AG09319 (cell line): ENCODE data around the gene SEMA3E.

Experiments used
- DNase-seq: peaks from one replicate; pipeline ENCODE4 v3.0.0-alpha.2; 2010; ENCODE audit warnings: low read depth; ENCODE audit errors: extremely low read depth
- TF ChIP-seq, protein P1 (sequence below): IDR thresholded peaks from 2 replicates; pipeline ENCODE4 v1.5.1; 2011; ENCODE audit warnings: low read depth, mild to moderate bottlenecking, inconsistent platforms, low read length, moderate library complexity

The SEMA3E gene

DNA sequence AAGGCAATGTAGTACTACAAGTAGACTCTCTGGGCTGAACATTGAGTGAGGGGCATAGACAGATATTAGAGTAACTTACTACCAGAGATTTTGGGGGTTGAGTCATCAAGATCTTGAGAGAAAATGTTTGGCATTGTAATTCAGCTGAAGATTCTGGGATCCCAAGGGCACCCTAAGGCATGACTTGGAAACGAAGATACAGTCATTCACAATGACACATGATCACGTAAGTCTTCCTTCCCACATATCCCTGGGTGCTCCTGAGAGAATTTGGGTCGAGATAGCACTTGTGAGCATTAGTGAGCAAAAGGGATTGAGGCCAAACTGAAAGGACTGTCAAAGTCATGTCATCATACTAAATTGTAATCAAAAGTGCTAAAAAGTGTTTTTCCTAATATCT is 293.8 kb downstream of the SEMA3E start:
- TF ChIP-seq, protein P1, sequence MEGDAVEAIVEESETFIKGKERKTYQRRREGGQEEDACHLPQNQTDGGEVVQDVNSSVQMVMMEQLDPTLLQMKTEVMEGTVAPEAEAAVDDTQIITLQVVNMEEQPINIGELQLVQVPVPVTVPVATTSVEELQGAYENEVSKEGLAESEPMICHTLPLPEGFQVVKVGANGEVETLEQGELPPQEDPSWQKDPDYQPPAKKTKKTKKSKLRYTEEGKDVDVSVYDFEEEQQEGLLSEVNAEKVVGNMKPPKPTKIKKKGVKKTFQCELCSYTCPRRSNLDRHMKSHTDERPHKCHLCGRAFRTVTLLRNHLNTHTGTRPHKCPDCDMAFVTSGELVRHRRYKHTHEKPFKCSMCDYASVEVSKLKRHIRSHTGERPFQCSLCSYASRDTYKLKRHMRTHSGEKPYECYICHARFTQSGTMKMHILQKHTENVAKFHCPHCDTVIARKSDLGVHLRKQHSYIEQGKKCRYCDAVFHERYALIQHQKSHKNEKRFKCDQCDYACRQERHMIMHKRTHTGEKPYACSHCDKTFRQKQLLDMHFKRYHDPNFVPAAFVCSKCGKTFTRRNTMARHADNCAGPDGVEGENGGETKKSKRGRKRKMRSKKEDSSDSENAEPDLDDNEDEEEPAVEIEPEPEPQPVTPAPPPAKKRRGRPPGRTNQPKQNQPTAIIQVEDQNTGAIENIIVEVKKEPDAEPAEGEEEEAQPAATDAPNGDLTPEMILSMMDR: no peak
- no peak for DNase-seq

DNA sequence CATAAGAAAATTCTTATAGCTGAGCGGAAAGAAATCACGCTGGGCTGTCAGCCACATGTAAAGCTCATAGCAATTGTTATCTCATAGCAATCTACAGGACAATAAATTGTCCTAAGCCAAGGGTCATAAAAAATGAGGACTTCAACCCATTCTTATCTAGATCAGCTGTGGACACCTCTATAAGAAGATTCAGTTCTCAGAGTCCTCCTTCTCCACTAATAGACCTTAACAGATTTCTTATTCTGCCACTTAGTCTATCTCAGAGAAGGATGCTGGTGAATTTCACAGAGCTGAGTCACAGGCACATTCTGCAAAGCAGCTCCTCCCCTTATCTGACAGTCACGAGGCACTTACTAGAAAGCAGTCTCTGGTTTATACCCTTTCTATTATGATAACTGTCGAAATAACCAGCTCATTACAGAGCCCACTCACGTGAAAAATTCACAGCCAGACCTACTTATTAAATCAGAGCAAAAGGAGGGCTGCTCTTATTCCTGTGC is 300.9 kb downstream of the SEMA3E start:
- TF ChIP-seq, protein P1: no peak
- DNase-seq: no peak

DNA sequence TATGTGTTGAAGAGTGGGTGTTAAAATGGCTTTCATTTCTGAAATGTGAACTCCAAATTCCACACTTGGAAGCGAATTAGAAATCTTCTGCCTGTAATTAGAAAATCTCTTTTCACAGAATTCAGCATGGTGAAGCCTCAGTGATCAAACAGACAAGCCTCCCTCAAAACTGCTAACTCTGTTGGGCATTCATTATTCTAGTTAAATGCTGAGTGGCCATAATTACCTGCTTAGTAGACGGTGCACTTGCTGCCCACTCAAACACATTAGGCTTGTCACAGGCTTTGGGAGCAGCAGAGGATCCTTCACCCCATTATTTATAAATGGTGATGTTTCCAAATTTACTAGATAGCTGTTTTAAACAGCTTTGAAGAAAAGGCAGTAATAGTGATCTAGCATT is 309.0 kb downstream of the SEMA3E start:
- no peak for DNase-seq
- TF ChIP-seq, protein P1: no peak

DNA sequence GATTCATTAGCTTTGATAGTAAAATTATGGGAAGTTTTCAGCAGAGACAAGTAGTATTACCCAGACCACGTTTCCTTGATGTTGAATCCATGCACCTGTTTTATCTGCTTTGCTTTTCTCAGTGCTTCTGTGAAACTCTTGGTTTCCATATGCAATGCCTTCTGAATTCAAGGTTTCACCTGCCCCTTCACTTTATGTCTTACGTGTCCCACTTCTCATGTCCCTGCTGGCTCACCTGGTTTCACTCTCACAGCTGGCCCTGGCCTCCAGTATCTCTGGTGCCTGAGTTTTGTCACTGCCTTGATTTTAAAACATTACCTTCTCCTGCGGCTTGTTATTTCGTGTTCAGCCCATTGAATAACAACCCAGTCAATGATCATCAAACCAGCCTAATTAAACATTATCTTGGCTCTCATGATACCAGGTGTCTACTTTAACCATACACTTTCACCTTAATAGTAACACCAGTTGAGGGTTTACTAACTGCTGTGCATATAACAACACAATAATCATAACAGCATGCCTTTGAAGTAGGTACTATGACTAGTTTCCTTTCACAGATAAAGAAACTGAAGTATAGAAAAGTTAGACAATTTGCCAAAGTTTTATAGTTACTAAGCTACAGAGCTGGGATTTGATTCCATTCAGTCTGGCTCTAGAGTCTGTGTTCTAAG is 310.5 kb downstream of the SEMA3E start:
- DNase-seq: no peak
- TF ChIP-seq, protein P1: no peak

DNA sequence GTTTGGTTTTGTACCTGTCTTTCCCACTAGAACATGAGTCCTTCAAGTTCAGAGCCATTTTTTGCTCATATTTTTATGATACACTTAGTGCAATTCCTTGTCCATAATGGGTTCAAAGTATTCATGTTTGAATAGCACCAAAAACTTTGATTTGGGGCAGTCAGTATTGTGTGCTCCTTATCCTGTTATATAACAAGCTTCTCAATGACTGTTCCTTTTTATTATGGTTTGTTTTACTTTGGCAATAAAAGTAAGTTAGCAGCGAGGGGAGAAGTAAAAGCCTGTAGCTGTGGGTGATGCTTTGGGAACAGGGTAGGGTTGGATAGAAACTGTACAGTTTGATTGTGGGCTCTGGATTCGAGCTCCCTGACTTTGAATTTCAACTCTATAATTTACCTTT is 311.9 kb downstream of the SEMA3E start:
- TF ChIP-seq, protein P1: no peak
- DNase-seq: no peak

DNA sequence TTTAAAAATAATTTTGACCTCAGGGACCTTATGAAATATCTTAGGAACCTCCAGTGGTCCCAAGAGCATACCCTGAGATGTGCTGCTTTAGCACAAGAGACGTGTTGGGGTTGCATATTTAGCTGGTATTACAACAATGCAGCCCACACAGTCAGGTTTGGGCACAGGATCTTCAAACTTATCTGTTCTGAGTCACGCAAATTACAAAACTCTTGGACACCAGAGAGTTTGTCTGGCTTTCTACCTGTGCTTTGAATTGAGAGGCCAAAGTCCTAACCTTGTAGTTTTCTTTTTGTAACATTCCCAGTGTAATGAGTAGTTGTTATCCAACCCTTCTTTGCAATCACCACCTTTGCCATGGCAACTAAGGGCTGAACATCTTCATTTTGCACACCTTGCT is 322.7 kb downstream of the SEMA3E start:
- TF ChIP-seq, protein P1: no peak
- no peak for DNase-seq

DNA sequence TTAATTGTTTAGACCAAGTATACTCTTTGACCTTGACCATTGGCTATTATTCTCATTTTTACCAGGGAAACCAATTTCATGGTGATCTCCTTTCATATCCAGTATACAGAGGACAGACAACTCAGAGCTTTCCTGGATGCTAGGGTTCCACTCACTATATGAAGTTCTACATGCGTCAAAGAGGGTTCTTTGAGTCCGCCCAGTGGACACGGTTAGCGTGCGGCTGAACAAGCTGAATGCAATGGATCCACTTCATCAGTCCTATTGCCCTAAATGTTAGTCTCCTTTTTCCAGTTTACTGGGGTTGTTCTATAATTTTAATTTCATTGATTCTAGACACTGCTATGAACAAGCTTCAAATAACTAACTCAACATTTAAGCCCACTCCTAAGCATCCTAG is 323.9 kb downstream of the SEMA3E start:
- TF ChIP-seq, protein P1: no peak
- DNase-seq: no peak
